HG03520 (cell line): ENCODE measurements around the gene TRAPPC10.

ENCODE experiments used
- ATAC-seq: cut with Tn5 transposase; IDR thresholded peaks from one replicate; pipeline ENCODE4 v1.9.1; 2021; ENCODE audit warnings: mild to moderate bottlenecking, moderate library complexity; ENCODE audit not compliant: unreplicated experiment

Gene TRAPPC10

GRCh38 chr21:44011579-44012473 is at the start of gene TRAPPC10:
TRAPPC10 (plus strand) TSS chr21:44012309; CDS start chr21:44012494, 185 bp downstream.
- ATAC-seq, result peak; percentile 54

GRCh38 chr21:43965911-43966585 is 46.1 kb upstream of the TRAPPC10 start:
- ATAC-seq, result no peak

GRCh38 chr21:43966946-43967512 is 45.1 kb upstream of the TRAPPC10 start:
- ATAC-seq, result no peak

GRCh38 chr21:43967981-43968380 is 44.1 kb upstream of the TRAPPC10 start:
- no peak for ATAC-seq

- no peak for ATAC-seq
These were observed 43.5 kb upstream of the TRAPPC10 start for GRCh38 chr21:43968410-43969114.

- ATAC-seq, result no peak
These were observed 43.0 kb upstream of the TRAPPC10 start for GRCh38 chr21:43969115-43969444.

GRCh38 chr21:43970551-43970950 is 41.6 kb upstream of the TRAPPC10 start:
- ATAC-seq, result no peak

GRCh38 chr21:43971201-43971991 is 40.7 kb upstream of the TRAPPC10 start:
- no peak for ATAC-seq

GRCh38 chr21:43971992-43972255 is 40.2 kb upstream of the TRAPPC10 start:
- ATAC-seq, result no peak

GRCh38 chr21:43972850-43973633 is 39.1 kb upstream of the TRAPPC10 start:
- no peak for ATAC-seq

- ATAC-seq, result no peak
These were observed 38.5 kb upstream of the TRAPPC10 start for GRCh38 chr21:43973634-43973955.

GRCh38 chr21:43974791-43975468 is 37.2 kb upstream of the TRAPPC10 start:
- no peak for ATAC-seq

- no peak for ATAC-seq
These were observed 36.5 kb upstream of the TRAPPC10 start for GRCh38 chr21:43975469-43976098.

GRCh38 chr21:43976661-43977060 is 35.4 kb upstream of the TRAPPC10 start:
- ATAC-seq, result no peak

- no peak for ATAC-seq
These were observed 34.0 kb upstream of the TRAPPC10 start for GRCh38 chr21:43978060-43978459.

- no peak for ATAC-seq
These were observed 32.5 kb upstream of the TRAPPC10 start for GRCh38 chr21:43979654-43980053.

GRCh38 chr21:43981151-43981870 is 30.8 kb upstream of the TRAPPC10 start:
- no peak for ATAC-seq

GRCh38 chr21:43981871-43982210 is 30.3 kb upstream of the TRAPPC10 start:
- no peak for ATAC-seq
